Adipose tissue (tissue), 3 donors: Measurements from ENCODE around the gene NTN3. TPM values are rescaled to one million over a fixed set of nuclear protein-coding genes. Genes with fewer than 3 reads are reported as not detected.

Experiments
- H3K27ac ChIP-seq: one replicate; pipeline ENCODE4 v1.5.1; 2013; ENCODE audit warnings: low read depth, low read length
- WGBS, 3 donors: extraction: QIAGEN DNeasy Blood & Tissue Kit; methylation state at CpG; one replicate each; pipeline ENCODE4 v1.1.7; 2013; 5-methylcytosine and 5-hydroxymethylcytosine counted together
- polyA plus RNA-seq, 3 donors: library from polyadenylated mRNA; stranded (reverse); fragments of 200-250 nt; gene quantifications; one replicate each; pipeline ENCODE4 v1.2.3, GENCODE V29; 2013
- donor health status: healthy with polysubstance abuse.
- donor health status: Bipolar disorder and iron deficiency.
- donor health status: healthy.

NTN3 gene
- polyA plus RNA-seq, 3 donors, result 0.06 to 0.24 TPM; not detected in 1

DNA sequence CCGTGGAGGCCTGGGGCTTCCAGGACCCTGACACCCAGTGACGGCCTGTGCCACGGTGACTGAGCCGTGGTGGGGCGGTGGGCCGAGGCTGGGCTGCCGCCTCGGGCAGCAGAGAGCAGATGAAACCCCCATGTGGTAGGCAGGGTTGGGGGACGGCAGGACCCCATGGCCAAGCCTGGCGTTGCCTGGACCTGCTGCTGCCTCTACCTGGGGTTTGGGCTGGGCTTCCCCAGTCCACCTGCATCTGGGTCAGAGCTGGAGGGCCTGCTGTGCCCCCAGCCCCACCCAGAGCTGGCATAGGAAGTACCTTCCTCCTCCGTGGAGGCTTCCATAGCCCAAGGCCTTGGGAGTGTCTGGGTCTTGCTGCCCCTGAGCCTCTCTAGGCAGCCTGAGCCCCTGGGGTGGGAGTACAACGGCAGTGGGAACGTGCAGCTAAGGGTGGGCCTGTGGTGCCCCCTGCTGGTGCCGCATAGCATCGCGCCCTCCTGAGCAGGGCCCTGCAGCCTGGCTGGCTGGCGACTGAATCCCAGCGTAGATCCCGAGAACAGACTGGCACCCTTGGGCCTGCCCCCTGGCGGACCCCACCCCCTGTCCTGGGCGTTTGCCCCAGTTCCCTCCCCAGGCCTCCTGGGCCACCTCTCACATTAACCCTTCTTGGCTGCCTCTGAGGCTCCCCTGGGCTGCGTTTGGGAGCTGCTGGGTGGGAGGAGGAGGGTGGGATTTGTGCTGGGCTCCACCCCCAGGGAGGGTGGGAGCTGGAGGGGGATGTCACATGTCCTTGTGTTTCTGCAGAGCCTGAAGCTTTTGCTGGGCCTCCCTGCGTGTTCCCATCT lies 30.0 kb downstream of the NTN3 start:
- no peak overlapping the region for H3K27ac ChIP-seq

DNA sequence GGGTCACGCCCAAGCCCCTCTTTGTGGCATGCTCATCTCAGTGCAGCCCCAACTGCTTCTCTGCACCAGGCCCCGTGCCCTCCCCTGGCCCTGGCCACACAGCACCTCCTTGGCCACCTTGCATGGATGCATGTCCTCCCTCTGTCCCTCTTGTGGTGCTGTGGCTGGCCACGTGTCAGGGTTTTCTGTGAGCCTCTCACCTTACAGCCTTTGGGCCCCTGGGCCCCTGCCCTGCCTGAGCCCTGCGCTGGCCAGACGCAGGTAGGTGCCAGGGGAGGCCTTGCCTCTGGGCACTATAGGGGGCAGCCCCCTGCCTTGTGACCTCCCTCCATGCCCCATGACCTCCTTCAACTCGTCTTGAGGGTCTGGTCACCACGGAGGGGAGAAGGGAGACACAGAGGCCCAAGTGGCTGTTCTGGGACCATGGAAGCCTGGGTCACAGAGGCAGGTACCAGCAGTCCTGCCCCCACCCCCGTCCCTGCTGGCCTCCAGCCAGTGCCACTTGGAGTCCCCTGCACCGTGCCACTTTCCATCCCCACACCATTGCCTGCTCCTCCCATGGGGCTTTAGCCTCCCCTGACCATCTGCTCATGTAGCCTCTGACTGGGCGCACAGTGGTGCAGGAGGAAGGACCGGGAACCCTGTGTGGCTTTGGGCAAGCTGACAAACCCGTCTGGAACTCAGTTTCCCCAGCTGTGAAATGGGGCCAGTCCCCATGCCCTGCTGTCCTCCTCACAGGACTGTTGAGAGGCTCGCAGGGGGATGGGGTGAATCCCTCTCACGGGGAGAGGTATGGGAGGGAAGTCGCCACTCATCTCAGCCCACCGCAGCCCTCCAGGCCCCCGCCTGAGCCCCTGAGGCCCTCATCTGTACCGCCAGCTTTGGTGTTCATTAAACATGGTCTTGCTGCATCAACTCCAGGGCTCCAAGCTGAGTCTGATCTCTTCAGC lies 31.1 kb downstream of the NTN3 start:
- 66 to 75% (median 71%) methylated on average over 17 to 18 of the region's 18 CpGs for WGBS, 3 donors
- H3K27ac ChIP-seq, result no peak overlapping the region

More for the DNA sequence above, 30.0 kb downstream of the NTN3 start:
- 33 to 39% (median 37%) methylated on average over 23 of the region's 23 CpGs for WGBS, 3 donors

DNA sequence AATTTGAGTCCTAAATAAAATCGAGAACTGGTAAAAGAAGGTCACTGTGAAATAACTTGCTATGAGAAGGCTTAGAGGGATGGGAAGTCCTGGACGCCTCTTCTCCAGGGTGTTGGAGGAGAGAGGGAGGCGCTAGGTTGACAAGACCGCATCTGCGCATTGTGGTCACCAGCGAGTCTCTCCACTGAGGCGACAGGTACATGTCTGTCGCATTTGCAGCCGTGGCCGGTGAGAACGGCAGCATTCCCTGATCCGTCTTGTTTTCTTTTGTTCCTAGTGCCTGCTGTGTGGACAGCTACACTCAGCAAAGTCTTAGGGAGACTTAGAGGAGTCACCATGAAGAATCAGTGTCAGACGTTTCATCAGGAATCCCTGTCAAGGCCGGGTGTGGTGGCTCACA lies 34.6 kb downstream of the NTN3 start:
- H3K27ac ChIP-seq, result no peak overlapping the region
- 90 to 94% (median 92%) methylated on average over 14 of the region's 14 CpGs for WGBS, 3 donors

DNA sequence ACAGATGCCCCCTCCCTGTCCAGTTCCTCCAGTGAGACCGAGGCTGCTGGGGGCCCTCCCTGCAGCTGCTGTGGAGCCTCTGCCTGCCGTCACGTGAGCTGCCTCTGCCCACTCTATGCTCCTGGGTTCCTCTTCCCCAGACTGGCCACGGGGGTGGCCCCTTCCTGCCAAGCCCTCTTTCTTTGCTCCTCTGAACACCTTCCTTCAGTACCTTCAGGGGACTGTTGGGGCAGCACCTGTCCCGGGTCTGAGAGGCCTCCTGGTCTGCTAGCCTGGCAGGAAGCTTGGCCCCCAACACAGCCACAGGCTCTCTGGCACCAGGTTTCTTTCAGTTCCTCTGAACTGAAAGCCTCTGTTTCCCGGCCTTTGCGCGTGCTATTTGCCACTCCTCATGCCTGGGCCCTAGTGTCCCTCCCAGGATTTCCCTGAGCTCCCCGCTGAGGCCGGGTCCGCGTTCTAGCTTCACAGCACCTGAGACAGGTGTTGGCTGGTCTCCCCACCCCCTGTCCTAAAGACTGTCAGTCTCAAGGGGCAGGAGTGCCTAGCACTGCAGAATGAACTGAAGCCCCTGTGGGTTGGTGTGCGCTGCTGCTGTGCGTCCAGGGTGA lies 36.1 kb downstream of the NTN3 start:
- H3K27ac ChIP-seq, result peak overlapping the region; percentile 73
- WGBS, 3 donors, result 57 to 81% (median 63%) methylated on average over 14 of the region's 14 CpGs

DNA sequence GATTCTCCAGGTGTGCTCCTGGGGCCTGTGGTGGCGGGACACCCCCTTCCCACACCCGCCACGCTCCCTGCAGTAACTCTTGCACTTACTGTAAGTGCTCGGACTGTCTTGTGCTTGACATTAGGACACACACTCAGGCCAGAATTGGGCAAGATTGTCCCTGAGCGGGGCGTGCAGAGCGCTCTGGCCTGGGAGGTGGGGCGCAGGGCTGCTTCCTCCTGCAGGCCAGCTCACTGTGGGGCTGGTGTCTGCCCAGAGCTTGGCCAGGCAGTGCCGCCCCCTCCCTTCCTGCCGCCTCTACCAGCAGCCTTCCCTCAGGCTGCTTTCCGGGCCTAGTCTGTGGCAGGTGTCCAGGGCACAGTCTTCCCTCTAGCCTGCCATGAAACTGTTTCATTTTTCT lies 36.6 kb downstream of the NTN3 start:
- 50 to 97% (median 50%) methylated on average over 11 of the region's 11 CpGs for WGBS, 3 donors
- no peak overlapping the region for H3K27ac ChIP-seq

DNA sequence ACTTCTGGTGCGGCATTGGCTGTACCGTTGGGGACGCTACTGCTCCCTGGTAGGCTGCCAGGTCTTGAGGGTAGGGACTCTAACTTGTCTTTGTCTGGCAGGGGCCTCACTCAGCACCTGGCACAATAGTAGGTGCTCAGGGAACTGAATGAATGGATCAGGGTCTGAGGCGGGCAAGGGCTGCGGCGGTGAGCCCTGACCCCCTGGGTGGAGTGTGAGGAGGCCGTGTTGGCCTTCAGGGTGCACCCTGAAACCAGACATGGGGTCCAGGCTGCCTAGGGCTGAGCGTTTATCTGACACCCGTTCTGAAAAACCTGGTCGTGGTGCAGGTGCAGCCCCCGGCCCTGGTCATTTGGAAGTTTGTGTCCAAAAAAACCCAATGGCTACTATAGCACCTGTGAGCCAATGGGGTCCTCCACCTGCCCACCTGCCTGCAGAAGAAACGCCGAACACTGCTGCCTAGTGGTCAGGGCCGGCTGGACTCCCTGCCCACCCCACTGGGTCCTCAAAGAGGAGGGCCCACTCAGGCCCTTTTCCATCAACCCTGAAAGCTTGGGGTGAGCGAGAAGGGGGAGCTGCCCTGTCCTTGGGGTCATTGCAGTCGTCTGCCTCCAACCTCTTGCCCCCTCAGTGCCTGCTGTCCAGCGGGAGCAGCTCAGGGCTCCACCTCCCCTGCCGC lies 37.8 kb downstream of the NTN3 start:
- H3K27ac ChIP-seq, result no peak overlapping the region
- 89 to 91% (median 91%) methylated on average over 18 of the region's 18 CpGs for WGBS, 3 donors

DNA sequence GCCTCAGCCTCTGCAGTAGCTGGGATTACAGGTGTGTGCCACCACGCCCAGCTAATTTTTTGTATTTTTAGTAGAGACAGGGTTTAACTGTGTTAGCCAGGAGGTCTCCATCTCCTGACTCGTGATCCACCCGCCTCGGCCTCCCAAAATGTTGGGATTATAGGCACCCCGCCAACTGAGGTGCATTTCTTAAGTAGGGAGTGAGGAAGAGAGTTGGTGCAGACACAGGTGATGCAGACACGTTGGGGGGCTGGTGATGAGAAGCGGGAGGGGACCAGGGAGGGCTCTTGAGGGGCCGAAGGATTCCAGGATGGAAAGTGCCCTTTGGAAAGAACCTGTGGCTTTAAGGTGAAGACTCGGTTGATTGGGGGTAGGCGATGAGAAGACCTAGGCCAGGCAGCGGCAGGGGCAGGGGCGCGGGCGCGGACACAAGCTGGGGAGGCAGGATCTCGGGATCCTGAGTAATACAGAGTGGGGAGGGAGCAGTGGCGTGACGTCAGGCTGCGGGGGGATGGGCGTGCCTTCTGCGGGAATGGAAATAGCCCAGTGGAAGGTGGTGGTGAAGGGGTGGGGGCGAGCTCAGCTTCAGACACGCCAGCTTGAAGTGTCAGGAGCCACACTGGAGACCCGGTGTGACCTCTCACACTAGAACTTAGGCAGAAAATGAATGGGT lies 40.2 kb downstream of the NTN3 start:
- H3K27ac ChIP-seq, result no peak overlapping the region
- 52 to 66% (median 56%) methylated on average over 23 to 24 of the region's 24 CpGs for WGBS, 3 donors

DNA sequence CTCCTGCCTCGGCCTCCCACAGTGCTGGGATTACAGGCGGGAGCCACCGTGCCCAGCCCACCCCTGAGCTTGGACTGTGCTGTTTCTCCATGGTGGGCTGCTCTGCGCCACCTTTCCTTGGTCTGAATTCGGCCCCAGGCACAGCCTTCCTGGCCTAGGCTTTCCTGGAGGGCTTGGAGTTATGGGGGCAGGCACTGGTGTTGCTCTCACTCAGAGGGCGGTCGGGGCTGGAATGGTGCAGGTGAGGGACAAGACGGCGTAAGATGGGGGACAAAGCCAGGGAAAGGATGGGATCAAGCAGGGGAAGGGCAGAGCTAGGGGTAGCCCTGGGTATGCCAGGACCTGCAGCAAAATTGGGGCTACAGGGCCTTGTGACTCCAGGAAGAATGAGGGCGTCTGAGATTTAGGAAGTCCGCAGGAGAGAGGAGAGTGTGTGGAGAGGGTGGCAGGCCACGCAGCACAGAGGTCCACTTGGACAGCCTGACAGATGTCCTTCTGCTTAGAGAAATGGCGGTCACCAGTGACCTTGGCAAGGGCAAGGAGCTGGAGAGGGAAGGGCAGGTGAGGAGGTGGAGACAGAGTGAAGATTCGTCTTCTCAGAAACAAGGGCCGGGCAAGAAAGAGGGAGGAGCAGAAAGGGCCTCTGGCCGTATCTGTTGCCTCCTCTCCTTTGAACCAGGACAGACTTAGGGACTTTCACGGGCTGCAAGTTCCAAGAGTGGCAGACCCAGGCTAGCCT lies 41.1 kb downstream of the NTN3 start:
- H3K27ac ChIP-seq, result no peak overlapping the region
- WGBS, 3 donors, result 85 to 93% (median 92%) methylated on average over 17 of the region's 17 CpGs

DNA sequence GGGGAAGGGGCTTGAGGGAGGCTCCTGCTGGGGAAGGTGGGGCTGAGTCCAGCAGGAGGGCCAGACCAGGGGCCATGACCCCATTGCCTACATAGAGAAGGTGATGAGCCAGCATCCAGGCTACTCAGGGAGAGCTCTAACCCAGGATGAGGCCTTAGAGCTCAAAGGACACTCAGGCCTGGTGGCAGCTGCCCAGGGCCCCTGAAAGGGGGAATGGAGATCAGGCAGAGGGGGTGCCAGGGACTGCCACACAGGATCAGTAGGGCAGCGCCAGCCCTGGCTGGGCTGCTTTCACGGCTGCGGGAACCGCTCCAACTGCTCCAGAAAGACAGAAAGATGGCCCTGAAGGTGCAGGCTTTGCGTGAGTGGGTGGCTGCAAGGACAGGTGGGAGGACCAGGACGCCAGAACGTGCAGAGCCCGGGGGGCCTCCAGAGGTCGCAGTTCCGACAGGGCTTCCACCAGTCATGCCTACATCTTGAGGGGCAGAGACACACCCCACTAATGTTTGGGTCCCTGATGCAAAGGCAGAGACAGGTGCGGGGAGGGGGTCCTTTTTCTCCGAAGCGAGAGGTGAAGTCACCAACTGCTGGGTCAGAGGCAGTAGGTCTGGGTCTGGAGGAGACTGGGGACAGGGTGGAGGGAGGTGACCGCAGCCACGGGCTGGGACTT lies 41.8 kb downstream of the NTN3 start:
- H3K27ac ChIP-seq, result no peak overlapping the region
- WGBS, 3 donors, result 20 to 45% (median 44%) methylated on average over 14 to 15 of the region's 15 CpGs

DNA sequence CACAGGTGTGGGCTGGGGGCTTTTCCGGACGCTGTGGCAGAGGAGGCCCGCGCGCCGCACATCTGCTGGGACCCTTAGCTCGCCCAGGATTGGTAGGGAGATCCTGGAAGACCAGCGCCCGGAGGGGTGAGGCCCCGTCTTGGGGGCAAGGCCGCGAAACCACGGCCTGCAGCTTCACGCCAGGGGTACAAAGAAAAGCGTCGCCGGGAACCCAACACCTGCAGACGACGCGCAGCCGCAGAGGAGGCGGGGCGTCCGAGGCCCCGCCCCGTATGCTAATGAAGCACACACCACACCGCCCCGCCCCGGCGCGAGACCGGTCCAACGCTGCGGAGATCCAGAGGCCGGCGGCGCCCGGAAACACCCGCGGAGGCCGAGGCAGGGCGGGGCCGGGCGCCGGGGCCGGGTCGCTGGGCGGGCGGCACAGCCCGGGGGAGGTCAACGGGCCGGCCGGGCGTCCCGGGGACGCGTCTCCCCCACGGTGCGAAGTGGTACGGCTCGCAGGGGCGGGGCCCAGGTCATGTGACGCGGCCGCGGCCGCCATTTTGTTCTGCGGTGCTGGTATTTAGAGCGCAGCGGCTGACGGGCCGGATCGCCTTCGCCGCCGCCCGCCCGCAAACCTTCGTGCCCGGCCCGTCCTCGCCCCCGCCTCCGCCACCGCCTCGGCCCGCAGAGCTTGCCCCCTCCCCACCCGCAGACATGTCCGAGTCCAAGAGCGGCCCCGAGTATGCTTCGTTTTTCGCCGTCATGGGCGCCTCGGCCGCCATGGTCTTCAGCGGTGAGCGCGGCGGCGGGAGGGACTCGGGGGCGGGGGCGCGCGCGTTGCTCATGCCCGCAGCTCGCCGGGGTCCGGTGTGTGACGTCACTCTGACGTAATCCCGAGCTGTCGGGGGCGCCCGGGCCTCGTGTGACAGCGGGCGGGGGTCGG lies 42.6 kb downstream of the NTN3 start, which contains the start of gene ATP6V0C:
ATP6V0C (plus strand) TSS at position 548 of the 928 bp plus-strand sequence; CDS start at position 700, 152 bp downstream.
- H3K27ac ChIP-seq, result peak within 1 kb of the TSS; percentile 98
- WGBS, 3 donors, result 1 to 2% (median 1%) methylated on average over 99 to 122 of the region's 122 CpGs

DNA sequence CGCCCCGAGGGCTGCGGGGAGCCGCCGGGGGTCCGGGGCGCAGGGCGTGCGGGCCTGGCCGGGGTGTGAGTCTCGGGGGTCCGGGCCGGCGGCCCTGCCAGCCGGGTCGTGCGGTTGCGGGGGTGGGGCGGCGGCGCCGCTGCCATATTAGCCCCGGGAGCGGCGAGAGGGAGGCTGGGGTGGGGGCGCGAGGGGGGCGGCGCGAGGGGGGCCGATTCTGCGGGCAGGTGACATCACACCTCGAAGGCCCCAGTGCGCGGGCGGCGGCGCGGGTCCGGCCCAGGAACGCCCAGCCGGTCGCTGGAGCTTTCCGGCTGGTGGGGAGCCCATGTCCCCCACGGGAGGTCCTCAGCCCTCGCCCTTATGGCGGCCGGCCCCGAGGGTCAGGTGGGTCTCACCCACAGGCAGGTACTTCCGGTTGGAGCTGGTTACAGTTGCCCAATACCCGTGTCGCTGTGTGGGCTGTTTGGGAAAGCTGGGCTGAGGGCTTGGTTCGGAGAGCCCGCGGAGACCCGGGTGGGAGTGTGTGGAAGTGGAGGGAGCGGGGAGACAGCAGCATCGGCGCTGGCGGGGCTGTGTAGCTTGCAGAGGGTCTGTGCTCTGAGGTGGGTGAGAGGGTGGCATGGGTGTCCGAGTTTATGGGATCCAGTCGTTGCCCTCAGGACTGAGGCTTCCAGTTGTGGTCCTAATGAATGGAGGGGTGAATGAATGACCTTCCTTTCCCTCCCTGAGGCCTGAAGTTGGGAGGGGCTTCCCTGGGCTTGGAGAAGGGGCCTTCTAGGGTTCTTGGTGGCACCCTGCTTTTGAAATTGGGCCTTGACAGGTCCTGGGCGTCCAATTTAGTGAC lies 43.5 kb downstream of the NTN3 start:
- peak overlapping the region; percentile 98 for H3K27ac ChIP-seq
- 1% methylated on average over 39 to 63 of the region's 63 CpGs for WGBS, 3 donors

DNA sequence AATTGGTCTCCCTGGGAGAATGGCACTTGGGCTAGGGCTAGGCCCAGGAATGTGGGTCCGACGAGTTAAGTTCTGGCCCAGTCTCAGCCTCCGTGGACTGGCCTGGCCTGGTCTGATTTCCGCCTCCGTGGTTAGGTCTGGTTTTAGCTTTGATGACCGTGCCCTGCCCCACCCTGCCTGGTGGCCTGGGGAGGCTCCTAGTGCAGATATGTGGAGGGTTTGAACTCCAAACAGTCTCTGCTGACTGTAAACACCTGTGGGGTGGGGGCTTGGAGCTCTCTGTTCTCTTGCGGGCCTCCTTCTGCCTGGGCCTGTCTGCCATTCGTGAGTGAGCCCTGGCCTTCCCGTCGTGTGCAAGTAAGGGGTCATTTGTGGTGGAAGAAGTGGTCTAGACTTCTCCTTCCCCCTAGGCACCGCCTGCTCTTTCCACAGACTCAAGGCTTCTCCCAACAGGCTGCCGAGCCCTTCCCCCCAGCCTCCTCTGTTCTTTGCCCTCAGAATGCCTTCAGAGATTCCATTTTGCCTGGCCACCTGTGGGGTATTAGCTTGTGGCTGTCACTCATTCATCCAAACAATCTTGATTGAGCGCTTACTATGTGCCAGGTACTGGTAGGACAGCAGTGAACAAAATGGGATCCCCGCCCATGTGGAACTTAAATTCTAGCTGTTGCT lies 44.2 kb downstream of the NTN3 start:
- H3K27ac ChIP-seq, result peak overlapping the region; percentile 98
- WGBS, 3 donors, result 17 to 28% (median 24%) methylated on average over 14 of the region's 14 CpGs

DNA sequence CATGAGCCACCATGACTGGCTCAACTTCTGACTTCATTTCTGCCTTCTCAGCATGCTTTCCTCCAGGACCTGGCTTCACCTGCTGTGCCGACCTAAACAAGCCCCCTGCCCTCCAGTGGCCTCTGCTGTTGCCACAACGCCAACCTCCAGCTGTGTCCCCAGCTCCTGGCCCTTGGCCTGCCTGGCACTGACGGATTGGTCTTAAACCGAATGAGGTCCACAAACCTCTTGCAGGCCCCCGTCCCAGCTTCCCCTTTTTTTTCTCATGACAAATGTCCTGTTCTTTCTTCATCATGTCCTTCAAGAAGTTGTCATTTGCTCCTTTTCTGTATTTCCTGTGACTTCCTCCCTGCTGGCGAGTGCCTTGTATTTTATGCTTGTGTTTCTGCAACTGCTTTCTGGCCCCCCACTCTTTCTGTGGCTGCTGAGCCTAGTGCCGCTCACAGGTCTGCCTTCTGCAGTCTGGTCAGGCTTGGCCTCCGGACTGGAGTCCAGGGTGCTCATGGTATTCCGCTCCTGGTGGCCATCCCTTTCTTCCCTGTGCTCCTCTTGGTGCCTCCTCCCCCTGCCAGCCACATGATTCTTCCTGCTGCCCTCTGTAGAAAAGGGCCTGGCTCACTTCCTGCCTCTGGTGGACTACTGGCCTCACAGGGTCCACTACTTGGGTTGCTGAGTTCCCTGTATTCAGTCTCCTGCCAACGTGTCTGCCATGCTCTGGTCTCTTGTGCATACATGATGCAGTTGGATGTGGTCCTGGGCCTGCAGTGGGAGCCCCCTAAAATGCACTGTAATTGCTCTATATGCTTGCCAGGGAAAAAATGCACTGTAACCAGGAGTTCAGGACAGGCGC lies 45.5 kb downstream of the NTN3 start:
- H3K27ac ChIP-seq, result peak overlapping the region; percentile 79
- 37 to 46% (median 44%) methylated on average over 11 of the region's 11 CpGs for WGBS, 3 donors
